SH-SY5Y (cell line): ENCODE data around the gene PDE6D.

Source experiments
- GATA2 ChIP-seq: IDR thresholded peaks from 2 replicates; pipeline ENCODE4 v1.6.1; 2011; ENCODE audit warnings: mild to moderate bottlenecking, low read depth, low read length
- GATA3 ChIP-seq: IDR thresholded peaks from 2 replicates; pipeline ENCODE4 v1.6.1; 2011; ENCODE audit warnings: low read depth, mild to moderate bottlenecking, low read length, moderate library complexity

- no peak for TF ChIP-seq GATA3
- no peak for TF ChIP-seq GATA2
Measured at GRCh38 chr2:231791107-231791506, 10.0 kb upstream of the PDE6D start.
